WI38 (cell line): ENCODE data around the gene CKMT2.

Experiments
- H3K4me3 ChIP-seq: 2 replicates; pipeline ENCODE4 v1.5.1; 2011; ENCODE audit warnings: low read depth, mild to moderate bottlenecking, control low read depth, low read length
- TF ChIP-seq, protein P1 (sequence below): IDR thresholded peaks from 2 replicates; pipeline ENCODE4 v1.5.1; 2012; ENCODE audit warnings: low read depth, mild to moderate bottlenecking, control low read depth, low read length

Gene CKMT2

GRCh38 chr5:81191726-81192372 is 41.3 kb upstream of the CKMT2 start:
- H3K4me3 ChIP-seq = no peak overlapping the region
- TF ChIP-seq, protein P1, sequence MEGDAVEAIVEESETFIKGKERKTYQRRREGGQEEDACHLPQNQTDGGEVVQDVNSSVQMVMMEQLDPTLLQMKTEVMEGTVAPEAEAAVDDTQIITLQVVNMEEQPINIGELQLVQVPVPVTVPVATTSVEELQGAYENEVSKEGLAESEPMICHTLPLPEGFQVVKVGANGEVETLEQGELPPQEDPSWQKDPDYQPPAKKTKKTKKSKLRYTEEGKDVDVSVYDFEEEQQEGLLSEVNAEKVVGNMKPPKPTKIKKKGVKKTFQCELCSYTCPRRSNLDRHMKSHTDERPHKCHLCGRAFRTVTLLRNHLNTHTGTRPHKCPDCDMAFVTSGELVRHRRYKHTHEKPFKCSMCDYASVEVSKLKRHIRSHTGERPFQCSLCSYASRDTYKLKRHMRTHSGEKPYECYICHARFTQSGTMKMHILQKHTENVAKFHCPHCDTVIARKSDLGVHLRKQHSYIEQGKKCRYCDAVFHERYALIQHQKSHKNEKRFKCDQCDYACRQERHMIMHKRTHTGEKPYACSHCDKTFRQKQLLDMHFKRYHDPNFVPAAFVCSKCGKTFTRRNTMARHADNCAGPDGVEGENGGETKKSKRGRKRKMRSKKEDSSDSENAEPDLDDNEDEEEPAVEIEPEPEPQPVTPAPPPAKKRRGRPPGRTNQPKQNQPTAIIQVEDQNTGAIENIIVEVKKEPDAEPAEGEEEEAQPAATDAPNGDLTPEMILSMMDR = no peak

DNA sequence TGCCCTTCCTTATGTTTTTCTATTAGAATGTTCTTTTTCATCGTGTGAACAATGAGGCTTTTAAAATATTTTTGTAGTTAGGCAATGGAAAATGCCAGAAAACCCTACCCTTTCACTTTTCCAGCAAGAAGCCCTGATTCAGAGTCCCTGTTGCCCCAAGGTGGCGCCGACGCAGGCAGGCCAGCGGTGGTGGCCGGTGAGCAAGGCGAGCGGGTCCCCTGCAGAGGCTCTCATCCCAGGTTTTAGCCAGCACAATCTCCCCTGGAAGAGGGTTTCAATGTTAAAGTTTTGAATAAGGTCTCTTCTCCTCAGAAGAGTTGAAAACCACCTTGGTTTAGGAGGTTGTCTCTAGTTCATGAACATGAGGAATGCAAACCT is 40.8 kb upstream of the CKMT2 start:
- TF ChIP-seq, protein P1 = no peak
- H3K4me3 ChIP-seq = no peak overlapping the region

DNA sequence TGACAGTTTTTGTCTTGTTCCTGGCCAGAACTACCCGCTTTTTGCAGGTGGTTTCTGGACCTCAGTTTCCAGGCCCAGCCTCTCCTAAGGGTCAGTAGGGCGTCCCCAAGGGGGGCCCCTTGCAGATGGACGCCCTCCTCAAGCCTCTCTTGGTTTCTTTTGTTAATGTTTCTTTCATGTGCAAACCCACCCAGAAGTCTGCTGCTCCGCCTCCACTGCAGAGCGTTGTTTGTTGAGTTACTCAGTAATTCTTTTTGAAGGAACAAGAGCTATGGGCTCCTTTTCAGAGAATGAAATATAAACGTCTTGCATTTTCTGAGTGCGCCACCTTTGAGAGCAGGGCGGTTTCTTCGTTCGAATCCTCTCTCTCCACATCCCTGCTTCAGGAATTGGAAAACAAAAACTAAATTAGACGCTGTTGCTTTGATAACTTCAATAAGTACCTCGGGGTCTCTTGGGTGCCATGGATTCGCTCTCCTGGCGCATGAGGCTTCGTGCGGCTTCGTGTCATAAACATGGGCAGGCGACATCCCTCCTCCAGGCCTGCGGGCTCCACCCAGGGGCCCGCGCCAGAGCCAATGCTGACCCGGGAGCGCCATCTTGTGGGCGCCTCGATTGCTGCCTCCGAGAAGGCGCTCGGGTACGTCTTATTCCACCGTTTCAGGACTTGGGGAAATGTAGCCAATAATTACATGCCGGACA is 38.3 kb upstream of the CKMT2 start:
- no peak overlapping the region for H3K4me3 ChIP-seq
- TF ChIP-seq, protein P1 = peak; percentile 94

DNA sequence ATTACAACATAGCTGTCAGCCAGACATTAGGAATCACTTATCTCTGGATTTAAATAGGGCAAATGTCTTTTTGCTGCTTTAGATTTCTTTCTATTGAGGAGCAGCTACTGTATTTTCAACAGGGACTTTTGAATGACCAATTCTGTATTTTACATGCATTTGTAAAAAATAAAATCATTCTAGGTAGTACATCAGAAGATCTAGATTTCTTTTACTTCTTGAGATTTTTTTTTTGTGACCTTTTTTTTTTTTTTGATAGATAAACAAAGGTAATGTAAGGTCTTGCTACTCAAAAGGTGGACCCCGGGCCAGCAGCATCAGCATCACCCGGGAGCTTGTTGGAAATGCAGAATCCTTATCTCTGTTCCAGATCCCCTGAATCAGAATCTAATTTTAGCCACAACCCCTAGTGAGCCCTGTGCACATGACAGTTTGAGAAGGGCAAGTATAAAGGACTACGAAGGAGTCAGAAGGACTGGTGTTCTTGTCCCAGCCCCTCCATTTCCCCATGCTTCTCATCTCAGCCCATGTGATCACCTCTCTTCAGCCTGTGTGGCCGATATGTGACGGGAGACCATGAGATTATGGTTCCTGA is 37.7 kb upstream of the CKMT2 start:
- TF ChIP-seq, protein P1 = no peak
- no peak overlapping the region for H3K4me3 ChIP-seq

DNA sequence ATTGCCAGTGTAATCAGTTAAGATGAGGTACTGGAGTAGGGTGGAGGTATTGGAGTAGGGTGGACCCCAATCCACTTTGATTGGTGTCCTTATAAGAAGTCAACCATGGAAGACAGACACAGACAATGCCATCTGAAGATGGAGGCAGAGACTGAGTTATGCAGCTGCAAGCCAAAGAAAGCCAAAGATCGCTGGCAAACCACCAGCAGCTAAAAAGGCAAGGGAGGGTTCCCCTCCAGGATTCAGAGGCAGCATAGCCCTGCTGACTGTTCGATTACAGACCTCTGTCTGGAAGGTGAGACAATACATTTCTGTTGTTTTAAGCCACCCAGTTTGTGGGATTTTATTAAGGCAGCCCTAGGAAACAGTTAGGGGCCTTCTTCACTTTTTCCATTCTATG is 30.5 kb upstream of the CKMT2 start:
- H3K4me3 ChIP-seq = no peak overlapping the region
- TF ChIP-seq, protein P1 = no peak

DNA sequence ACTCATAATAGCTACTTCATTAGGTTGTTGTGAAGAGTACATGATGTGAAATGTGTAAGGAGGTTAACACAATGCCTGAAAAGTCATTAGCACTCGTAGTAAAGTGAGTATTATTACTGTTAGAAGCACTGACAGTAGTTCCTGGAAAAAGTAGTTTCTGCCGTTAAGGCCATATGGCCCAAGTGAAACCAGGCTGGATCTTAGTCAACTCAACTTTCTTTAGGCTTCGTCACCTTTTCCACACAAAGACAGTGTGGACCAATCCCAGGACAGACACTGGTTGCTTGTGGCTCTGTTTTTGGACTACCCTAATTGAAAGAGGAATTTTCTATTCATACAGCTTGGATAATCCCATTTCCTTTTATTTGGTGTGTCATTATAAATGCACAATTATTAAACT is 29.4 kb upstream of the CKMT2 start:
- H3K4me3 ChIP-seq = no peak overlapping the region
- TF ChIP-seq, protein P1 = no peak

GRCh38 chr5:81204205-81204604 is 28.9 kb upstream of the CKMT2 start:
- H3K4me3 ChIP-seq = no peak overlapping the region
- TF ChIP-seq, protein P1 = no peak
